Anterior cingulate cortex (tissue), 58 donors: ENCODE measurements around the gene HDAC3.

ENCODE experiments used
- DNase-seq, 58 donors: peaks; one replicate each; lab custom pipeline; 2025; lab: John Stamatoyannopoulos, UW

The HDAC3 gene

GRCh38 chr5:141636413-141637122, at the start of gene HDAC3, which contains the start of gene RELL2:
Gene HDAC3, minus strand, starts transcription at chr5:141636849. Its CDS starts 59 bp downstream, at chr5:141636790.
Gene RELL2, plus strand, starts transcription at chr5:141636997. Its CDS starts 1,229 bp downstream, at chr5:141638226.
- peak; percentile 26 to 95 (median 88) for DNase-seq

DNA sequence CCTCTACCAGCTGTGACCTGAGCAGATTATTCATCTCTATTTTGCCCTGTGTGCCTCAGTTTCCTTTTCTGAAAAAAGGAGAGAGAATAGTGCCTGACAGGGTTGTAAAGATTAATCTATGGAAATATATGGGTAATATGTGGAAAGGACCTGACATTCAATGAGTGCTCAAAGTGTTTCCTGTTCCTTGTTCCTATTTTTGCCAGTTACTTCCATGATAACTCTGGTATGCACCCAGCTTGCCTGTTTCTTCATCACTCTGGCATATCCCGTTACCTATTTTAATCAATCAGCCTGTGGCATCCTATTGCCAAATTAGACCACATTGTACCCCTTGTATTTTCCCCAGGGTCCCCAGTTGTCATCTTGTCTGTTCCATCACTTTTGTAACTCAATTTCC, 48.9 kb upstream of the HDAC3 start:
- DNase-seq = no peak

DNA sequence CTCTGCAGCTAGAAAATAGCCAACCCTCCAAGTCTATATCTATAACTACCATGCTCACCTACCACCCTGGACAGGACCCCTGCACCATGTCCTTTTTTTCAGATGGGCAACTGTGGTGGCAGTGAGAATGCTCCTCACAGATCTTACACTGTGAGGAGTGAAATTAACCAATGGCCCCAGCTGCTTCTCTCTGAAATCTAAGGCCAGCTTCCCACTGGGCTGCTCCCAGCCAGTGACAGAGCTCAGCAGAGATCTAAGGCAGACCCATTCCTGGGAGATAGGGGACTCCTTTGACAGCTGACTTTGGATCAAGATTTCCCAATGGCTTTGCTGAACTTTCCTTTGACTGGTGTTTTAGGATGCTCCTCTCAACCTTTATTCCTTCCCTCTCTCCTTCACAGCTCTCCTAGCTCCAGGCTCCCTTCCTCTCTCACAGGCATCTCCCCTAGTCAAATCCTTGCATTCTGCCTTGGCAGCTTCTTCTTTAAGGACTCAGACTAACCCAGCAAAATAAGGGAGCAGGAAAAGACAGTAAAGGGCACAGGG, 47.0 kb upstream of the HDAC3 start:
- DNase-seq = no peak

DNA sequence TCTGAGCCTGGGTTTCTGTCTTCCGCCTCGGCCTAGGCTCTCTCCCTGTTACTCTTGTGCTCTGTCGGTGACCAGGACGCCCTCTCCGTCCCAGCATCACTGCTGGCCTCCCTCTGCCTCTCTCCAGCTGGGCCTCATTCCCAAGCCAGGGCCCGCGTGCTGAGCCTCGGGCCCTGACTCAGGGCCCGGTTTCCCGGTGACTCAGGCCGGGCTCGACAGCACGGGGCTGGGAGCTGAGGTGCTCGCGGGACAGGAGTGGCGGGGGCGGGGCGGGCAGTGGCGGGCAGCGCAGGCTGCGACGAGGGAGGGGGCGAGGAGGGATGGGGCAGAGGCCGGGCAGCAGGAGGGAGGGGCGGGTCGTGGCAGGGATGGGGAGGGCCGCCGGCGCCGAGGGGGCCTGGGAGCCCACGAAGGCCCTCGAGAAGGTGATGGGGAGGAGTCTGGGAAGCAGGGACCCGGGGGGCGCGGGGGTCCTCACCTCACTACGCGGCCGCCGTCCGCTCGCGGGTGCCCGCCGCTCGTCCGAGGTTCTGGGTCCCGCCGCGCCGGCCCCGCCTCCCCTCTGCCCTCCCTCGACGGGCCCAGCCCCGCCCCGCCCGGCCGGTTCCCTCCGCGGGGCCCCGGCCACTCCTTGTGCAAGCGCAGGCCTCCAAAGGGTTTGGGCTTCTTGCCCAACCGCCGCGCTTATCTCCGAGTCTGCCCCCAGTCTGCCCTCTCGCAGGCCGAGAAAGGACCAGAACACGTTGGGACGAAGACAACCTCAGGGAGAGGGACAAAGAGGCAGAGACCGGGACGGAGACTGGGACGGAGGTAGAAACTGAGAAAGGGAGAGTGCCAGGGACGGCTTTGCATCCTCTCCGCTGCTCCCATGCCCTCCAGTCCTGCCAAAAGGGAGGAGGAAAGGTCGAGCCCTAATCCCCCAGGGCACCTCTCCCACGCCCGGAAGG, 45.3 kb upstream of the HDAC3 start, which contains the start of gene ARAP3:
TSS of gene ARAP3 (minus strand) at position 536 of the 947 bp plus-strand sequence. CDS start 1,744 bp downstream, outside the sequence.
- peak in 7 of 58 donors; percentile 6 to 59 (median 20) for DNase-seq

DNA sequence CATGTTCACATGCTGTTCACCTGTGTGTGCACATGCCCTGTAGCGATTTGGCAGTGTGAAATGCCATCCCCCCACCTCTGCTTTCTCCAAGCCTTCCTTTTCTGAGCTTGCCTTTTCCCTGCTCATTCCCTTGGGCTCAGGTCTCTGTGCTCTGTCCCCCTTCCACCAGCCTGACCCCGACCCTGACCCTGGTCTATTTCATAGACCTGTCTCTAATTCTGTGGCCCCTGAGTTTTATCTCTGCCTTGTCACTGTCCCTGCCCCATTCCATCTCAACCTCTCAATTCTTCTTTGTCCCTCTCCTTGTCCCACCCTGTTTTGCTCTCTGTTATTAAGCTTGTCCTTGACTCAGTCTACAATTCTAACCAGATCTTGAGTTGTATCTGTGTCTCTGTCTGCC, 44.6 kb upstream of the HDAC3 start:
- DNase-seq = no peak

DNA sequence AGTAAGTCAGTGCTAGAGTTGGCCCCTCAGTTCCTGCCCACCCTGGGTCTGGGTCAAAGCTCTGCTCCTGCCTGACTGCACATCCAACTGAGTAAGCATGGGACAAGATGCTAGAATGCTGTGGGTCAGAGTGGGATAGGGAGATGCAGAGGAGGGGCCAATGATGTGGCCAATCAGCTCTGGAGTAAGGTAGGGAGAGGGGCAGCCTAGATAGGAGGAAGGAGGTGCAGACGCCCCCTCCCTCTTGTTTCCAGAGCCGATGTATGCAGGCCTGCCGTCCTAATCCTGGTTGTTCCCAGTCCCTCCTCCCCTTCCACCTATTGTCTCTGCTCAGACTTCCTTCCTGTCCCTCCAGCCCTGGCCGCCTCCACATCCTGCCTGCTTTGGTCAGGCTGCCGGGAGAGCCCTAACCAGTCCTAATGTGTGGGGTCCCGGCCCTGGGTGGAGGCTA, 44.1 kb upstream of the HDAC3 start:
- DNase-seq = no peak

GRCh38 chr5:141680178-141680577, 43.5 kb upstream of the HDAC3 start:
- no peak for DNase-seq

DNA sequence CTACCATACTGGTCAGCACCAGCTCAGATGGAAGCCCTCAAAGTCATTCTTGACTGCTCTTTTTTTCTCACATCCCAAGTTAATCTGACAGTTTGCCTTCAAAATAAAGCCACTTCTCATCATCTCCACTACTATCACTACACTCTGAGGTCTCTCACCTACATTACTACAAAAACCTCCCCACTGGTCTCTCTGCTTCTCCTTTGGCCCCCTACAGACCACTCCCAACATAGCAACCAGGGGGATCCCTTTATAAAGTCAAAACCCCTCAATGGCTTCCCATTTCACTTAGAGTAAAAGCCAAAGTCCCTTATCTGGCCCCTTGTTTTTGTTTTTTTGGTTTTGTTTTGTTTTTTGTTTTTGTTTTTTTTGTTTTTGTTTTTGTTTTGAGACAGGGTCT, 40.8 kb upstream of the HDAC3 start:
- no peak for DNase-seq

GRCh38 chr5:141675672-141676071, 39.0 kb upstream of the HDAC3 start:
- no peak for DNase-seq

GRCh38 chr5:141674747-141675146, 38.1 kb upstream of the HDAC3 start:
- no peak for DNase-seq

- peak in 15 of 58 donors; percentile 5 to 48 (median 19) for DNase-seq
Observed at GRCh38 chr5:141672841-141673813, 36.5 kb upstream of the HDAC3 start.

GRCh38 chr5:141672071-141672840, 35.6 kb upstream of the HDAC3 start:
- DNase-seq = no peak

DNA sequence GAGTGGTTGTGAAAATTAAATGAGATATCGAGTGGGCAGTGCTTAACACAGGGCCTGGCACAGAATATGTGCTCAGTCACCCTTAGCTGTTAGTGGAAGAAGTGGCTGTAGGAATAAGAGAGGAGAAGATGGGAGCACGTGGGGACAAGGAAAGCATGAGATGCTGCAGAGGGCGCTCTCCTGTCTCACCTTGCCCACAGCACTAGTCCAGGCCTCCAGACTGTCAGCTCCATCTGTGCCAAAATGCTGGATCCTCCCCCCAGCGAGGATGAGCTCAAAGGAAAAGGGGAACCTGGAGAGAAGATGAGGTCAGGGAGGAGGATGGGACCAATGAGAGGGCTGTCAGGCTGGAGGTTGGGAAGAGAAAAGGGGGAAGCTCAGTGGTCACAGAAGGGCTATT, 32.9 kb upstream of the HDAC3 start:
- peak in 4 of 58 donors; percentile 7 to 16 (median 12) for DNase-seq

DNA sequence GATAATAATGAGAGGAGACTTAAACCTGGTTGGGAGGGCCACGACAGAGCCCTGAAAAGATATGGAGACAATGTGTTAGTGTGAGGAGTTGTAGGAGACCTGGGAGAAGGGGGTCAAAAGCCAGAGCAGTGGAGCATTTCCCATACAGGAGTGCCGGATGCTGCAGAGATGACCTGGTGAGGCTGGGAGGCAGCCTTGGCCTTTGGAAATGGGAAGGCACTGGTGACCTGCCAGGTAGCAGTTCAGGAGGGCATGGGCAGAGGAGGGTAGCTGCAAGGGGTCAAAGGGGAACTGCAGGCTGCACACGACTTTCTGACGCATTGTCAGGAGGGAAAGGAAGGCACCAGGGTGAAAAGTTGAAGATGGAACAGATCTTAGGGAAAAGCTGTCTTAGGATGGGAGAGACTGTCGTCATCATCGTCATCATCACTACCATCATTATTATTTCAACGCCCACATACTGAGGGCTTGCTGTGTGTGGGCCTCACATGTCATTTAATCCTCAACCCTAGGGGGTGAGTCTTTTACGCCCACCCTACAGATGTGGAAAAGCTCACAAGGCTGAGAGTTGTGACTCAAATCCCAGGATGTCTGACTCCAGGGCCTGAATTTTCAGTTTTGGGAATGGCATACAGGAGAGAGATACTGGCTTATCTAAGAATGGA, 32.1 kb upstream of the HDAC3 start:
- DNase-seq = peak in 1 of 58 donors; percentile 30

- DNase-seq = no peak
Observed at GRCh38 chr5:141665995-141666940, 29.6 kb upstream of the HDAC3 start.

DNA sequence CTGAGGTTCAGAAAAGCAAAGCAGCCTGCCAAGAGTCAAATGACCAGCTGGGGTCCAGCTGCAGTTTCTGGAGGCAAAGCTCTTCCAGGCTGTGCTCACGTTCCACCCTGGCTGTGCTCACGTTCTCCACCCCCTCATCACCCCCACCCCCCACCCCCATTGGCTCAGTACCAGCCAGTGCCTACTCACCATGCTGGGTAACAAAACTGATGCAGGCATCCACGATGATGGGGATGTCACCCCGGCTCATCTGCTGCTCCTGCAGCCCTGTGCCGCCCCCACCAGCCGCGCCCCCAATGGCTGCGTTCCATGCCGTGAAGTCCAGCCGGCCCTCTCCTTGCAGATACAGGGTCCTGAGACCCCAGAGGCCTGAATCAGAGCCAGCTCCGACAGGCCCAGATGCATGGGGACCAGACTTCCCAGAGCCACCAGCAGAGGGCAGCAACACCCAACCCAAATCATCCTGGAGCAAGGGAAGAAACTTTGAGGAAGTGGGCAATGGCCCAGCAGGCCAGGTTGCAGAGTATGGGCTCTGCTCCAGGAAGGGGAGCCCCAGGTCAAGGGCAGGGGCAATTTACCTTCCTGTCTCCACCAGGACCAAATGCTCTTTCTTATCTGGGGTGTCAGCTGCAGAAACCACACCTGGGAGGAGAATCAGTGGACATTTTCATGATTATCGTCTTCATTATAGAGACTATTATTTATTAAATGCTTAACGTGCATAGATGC, 28.2 kb upstream of the HDAC3 start:
- DNase-seq = peak in 51 of 58 donors; percentile 15 to 80 (median 47)
